Smooth muscle cell (in vitro differentiated cells): ENCODE data around the gene SZT2. TPM values are rescaled to one million over a fixed set of nuclear protein-coding genes. Genes with fewer than 3 reads are reported as not detected.

Experiments
- DNase-seq: peaks from one replicate; lab custom pipeline; 2025; ENCODE audit not compliant: unreplicated experiment; lab: John Stamatoyannopoulos, UW
- H2AFZ ChIP-seq: fragments of 200-600 bp; sonication (generic); 2 replicates; pipeline ENCODE4 v1.6.0; 2016; ENCODE audit warnings: antibody characterized with exemption, low read depth, mild to moderate bottlenecking
- H3F3A ChIP-seq: fragments of 200-600 bp; sonication (generic); 2 replicates; pipeline ENCODE4 v1.6.0; 2017; ENCODE audit warnings: antibody characterized with exemption, low read depth
- H3K27ac ChIP-seq: fragments of 200-600 bp; sonication (generic); 2 replicates; pipeline ENCODE4 v1.5.1; 2016; ENCODE audit warnings: low read depth, mild to moderate bottlenecking
- H3K27me3 ChIP-seq: fragments of 200-600 bp; sonication (generic); 2 replicates; pipeline ENCODE4 v1.6.1; 2016; ENCODE audit warnings: low read depth, mild to moderate bottlenecking
- H3K36me3 ChIP-seq: fragments of 200-600 bp; sonication (generic); 2 replicates; pipeline ENCODE4 v1.5.1; 2016; ENCODE audit warnings: low read depth
- H3K4me1 ChIP-seq: fragments of 200-600 bp; sonication (generic); 2 replicates; pipeline ENCODE4 v1.5.1; 2016; ENCODE audit warnings: low read depth
- H3K4me2 ChIP-seq: fragments of 200-600 bp; sonication (generic); 2 replicates; pipeline ENCODE4 v1.6.0; 2016; ENCODE audit warnings: mild to moderate bottlenecking
- H3K4me3 ChIP-seq: fragments of 200-600 bp; sonication (generic); 2 replicates; pipeline ENCODE4 v1.5.1; 2016; ENCODE audit warnings: mild to moderate bottlenecking
- H3K79me2 ChIP-seq: fragments of 200-600 bp; sonication (generic); 2 replicates; pipeline ENCODE4 v1.6.0; 2016; ENCODE audit warnings: low read depth, mild to moderate bottlenecking
- H3K9ac ChIP-seq: fragments of 200-600 bp; sonication (generic); 2 replicates; pipeline ENCODE4 v1.6.0; 2016; ENCODE audit warnings: low read depth
- H3K9me3 ChIP-seq: fragments of 200-600 bp; sonication (generic); replicated peaks from 2 replicates; pipeline ENCODE4 v1.5.1; 2016; ENCODE audit warnings: low read depth
- H4K20me1 ChIP-seq: fragments of 200-600 bp; sonication (generic); 2 replicates; pipeline ENCODE4 v1.6.0; 2016; ENCODE audit warnings: low read depth
- WGBS: methylation state at CpG from one replicate; pipeline ENCODE4 v1.1.7; 2016; ENCODE audit warnings: low lambda C conversion rate; 5-methylcytosine and 5-hydroxymethylcytosine counted together
- polyA plus RNA-seq: library from polyadenylated mRNA; unstranded; fragments of >200 nt; fragmentation: Nextera tagmentation; extraction: Ambion mirVana; gene quantifications from 2 replicates; pipeline ENCODE4 v1.2.1, GENCODE V29; 2016
- total RNA-seq: library from RNA; depleted of rRNA; stranded (reverse); fragments of >200 nt; gene quantifications from 2 replicates; pipeline ENCODE4 v1.2.3, GENCODE V29; 2014
- TF ChIP-seq, protein P1 (sequence below): fragments of 200-600 bp; sonication (generic); IDR thresholded peaks from 2 replicates; pipeline ENCODE4 v1.5.1; 2017; ENCODE audit warnings: borderline replicate concordance, mild to moderate bottlenecking, antibody characterized with exemption; ENCODE audit not compliant: insufficient read depth, poor library complexity, severe bottlenecking

SZT2 gene
- total and polyA plus RNA-seq, 2 experiments from 2014 or later = 9.0 to 20.8 TPM

DNA sequence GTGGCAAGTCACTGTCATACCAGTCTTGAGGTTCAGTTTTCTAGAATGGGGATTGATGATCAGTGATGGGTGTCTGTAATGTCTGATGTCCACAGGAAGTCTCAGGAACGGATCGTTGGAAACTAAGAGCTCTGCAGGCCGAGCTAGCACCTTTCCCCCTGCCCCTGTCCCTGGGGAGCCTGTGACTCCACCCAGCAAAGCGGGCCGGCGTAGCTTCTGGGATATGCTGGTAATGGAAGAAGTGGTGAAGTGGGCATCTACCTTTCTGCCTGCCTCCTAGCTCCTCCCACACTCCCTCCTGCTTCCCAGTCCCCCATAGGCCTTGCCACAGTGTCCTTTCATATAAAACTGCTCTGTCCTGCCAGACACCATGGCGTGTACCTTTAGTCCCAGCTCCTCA, 50.7 kb downstream of the SZT2 start:
- DNase-seq = no peak
- no peak overlapping the region for H3K4me3 ChIP-seq
- no peaks in the 10 kb centered on the region for H3K27me3 ChIP-seq
- H3K9ac ChIP-seq = no peak overlapping the region
- 94% methylated on average over 7 of the region's 7 CpGs for WGBS
- no peaks in the 10 kb centered on the region for H3K4me1 ChIP-seq
- no peak overlapping the region for H3K27ac ChIP-seq
- H3K79me2 ChIP-seq = no peaks in the 10 kb centered on the region
- H4K20me1 ChIP-seq = no peaks in the 10 kb centered on the region
- no peaks in the 10 kb centered on the region for H3K9me3 ChIP-seq
- no peaks in the 10 kb centered on the region for H3K36me3 ChIP-seq
- H3F3A ChIP-seq = no peaks in the 10 kb centered on the region
- no peak overlapping the region for H3K4me2 ChIP-seq
- H2AFZ ChIP-seq = no peak overlapping the region
- TF ChIP-seq, protein P1, sequence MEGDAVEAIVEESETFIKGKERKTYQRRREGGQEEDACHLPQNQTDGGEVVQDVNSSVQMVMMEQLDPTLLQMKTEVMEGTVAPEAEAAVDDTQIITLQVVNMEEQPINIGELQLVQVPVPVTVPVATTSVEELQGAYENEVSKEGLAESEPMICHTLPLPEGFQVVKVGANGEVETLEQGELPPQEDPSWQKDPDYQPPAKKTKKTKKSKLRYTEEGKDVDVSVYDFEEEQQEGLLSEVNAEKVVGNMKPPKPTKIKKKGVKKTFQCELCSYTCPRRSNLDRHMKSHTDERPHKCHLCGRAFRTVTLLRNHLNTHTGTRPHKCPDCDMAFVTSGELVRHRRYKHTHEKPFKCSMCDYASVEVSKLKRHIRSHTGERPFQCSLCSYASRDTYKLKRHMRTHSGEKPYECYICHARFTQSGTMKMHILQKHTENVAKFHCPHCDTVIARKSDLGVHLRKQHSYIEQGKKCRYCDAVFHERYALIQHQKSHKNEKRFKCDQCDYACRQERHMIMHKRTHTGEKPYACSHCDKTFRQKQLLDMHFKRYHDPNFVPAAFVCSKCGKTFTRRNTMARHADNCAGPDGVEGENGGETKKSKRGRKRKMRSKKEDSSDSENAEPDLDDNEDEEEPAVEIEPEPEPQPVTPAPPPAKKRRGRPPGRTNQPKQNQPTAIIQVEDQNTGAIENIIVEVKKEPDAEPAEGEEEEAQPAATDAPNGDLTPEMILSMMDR = no peak

DNA sequence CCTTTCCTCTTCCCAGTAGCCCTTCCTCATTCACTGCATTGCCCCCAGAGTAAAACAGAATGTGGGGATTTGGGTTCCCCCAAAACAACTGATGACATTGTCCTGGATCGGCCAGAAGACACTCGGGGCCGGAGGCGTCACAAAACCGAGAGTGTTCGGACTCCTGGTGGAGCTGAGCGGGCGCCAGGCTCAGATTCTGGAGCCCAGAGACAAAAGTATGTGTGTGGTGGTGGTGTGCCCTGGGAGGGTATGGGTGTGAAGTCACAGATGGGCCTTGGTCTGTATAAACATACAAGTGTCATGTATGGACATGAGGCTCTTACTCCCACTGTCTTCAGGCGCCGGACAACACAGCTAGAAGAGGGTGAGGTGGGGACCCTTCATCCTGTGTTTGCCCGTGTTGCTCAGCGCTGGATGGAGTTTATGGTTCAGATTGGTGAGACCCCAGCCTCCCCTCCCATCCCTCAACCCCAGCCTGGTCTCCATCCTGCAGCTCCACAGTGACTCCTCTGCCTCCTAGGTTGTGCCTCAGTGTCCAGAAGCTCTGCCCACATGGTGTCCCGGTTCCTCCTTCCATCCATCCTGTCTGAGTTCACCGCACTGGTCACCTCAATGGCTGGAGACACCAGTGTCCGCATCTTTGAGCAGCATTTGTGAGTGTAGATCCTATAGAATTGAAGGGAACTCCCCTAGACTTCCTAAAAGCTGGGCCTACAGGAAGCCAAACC, 51.6 kb downstream of the SZT2 start:
- Histone ChIP-seq H3K79me2 (no peaks in the 10 kb centered on the region), H3K27me3 (no peaks in the 10 kb centered on the region), H3K27ac (no peak overlapping the region), H3K9ac (no peak overlapping the region), H3K36me3 (no peaks in the 10 kb centered on the region), H3K4me2 (no peak overlapping the region), H3F3A (no peaks in the 10 kb centered on the region), H4K20me1 (no peaks in the 10 kb centered on the region), H2AFZ (no peak overlapping the region), H3K4me1 (no peaks in the 10 kb centered on the region), H3K9me3 (no peaks in the 10 kb centered on the region), H3K4me3 (no peak overlapping the region)
- 98% methylated on average over 15 of the region's 15 CpGs for WGBS
- TF ChIP-seq, protein P1 = no peak
- DNase-seq = no peak

DNA sequence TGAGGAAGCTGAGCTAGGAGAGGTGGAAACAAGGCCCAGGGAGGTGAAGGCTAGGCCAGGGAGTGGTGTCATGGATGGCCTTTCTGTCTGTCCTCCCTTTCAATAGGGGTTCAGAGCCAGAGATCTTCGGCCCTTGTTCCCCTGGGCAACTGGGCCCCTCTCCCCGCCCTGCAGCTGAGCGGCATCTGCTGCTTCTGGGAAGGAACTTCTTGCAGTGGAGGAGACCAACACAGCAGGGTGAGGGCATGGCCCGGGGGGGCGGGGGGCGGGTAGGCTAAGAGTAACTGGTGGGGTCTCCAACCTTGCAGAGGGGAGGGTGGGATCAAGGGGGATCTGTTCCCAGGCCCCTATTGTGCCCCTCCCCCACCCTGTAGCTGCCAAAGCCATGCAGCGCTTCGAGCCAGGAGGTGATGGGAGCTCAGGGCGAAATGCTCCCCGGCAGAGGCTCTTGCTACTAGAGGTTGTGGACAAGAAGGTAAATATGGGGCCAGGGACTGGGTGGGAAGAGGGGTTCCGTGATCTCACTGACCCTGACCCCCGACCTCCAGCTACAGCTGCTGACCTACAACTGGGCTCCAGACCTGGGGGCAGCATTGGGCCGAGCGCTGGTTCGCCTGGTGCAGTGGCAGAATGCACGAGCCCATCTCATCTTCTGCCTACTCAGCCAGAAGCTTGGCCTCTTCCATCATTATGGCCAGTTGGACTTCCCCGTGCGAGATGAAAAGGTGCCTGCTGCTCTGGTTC, 52.4 kb downstream of the SZT2 start:
- no peak overlapping the region for H2AFZ ChIP-seq
- H4K20me1 ChIP-seq = no peaks in the 10 kb centered on the region
- H3K4me1 ChIP-seq = no peaks in the 10 kb centered on the region
- no peak overlapping the region for H3K9ac ChIP-seq
- H3K27ac ChIP-seq = no peak overlapping the region
- no peaks in the 10 kb centered on the region for H3F3A ChIP-seq
- H3K9me3 ChIP-seq = no peaks in the 10 kb centered on the region
- TF ChIP-seq, protein P1 = no peak
- no peak for DNase-seq
- 96% methylated on average over 15 of the region's 18 CpGs for WGBS
- no peak overlapping the region for H3K4me3 ChIP-seq
- no peak overlapping the region for H3K4me2 ChIP-seq
- H3K36me3 ChIP-seq = no peaks in the 10 kb centered on the region
- no peaks in the 10 kb centered on the region for H3K79me2 ChIP-seq
- no peaks in the 10 kb centered on the region for H3K27me3 ChIP-seq
